Upper lobe of left lung (tissue), 4 donors: Measurements from ENCODE around the gene NAGS.

Source experiments
- CTCF ChIP-seq, 6 experiments: fragments of 450-650 bp in 4 of 6; fragments of 200-600 bp in 2 of 6; sonication (generic) in 2 of 6; IDR thresholded peaks; one replicate each; pipeline ENCODE4 v1.5.1; 2016 to 2019; ENCODE audit warnings: antibody characterized with exemption in 6 of 6
- POLR2A ChIP-seq, 4 donors: fragments of 450-650 bp; IDR thresholded peaks; one replicate each; pipeline ENCODE4 v1.5.1; 2016 to 2017; ENCODE audit warnings: antibody characterized with exemption in 4 of 4, mild to moderate bottlenecking in 2 of 4

- TF ChIP-seq CTCF (IDR thresholded peaks at IDR 0.05) (no peak), POLR2A (IDR thresholded peaks at IDR 0.05) (no peak)
Observed at GRCh38 chr17:44024271-44024663, 19.8 kb downstream of the NAGS start.
